ENCODE data around the gene ANKRD2.
"Not testable (repeated sequence)": the region's sequence is repeated elsewhere in the genome, so short reads cannot be mapped to it uniquely, and the experiment has no call there.

The ANKRD2 gene

GRCh38 chr10:97574374-97575126, 2.0 kb downstream of the ANKRD2 start:
- peak; percentile 76 for DNase-seq

- DNase-seq = no peak
These were observed 2.6 kb downstream of the ANKRD2 start for GRCh38 chr10:97575127-97575668.

- DNase-seq = not testable (repeated sequence)
These were observed 3.9 kb downstream of the ANKRD2 start for GRCh38 chr10:97576487-97576886.

- no peak for DNase-seq
These were observed 5.1 kb downstream of the ANKRD2 start for GRCh38 chr10:97577701-97578100.

GRCh38 chr10:97578171-97578844, 5.7 kb downstream of the ANKRD2 start:
- DNase-seq = no peak

- DNase-seq = no peak
These were observed 8.1 kb downstream of the ANKRD2 start for GRCh38 chr10:97580421-97581367.

GRCh38 chr10:97582169-97582568, 9.6 kb downstream of the ANKRD2 start:
- no peak for DNase-seq

GRCh38 chr10:97583476-97583875, 10.9 kb downstream of the ANKRD2 start:
- no peak for DNase-seq

- DNase-seq = no peak
These were observed 11.7 kb downstream of the ANKRD2 start, which contains the start of gene HOGA1 for GRCh38 chr10:97584060-97584797. HOGA1 (plus strand) TSS chr10:97584389; CDS start chr10:97584704, 315 bp downstream.

- no peak for DNase-seq
These were observed 12.3 kb downstream of the ANKRD2 start for GRCh38 chr10:97584798-97585438.

- DNase-seq = no peak
These were observed 12.8 kb downstream of the ANKRD2 start for GRCh38 chr10:97585439-97585811.

GRCh38 chr10:97587183-97587582, 14.6 kb downstream of the ANKRD2 start:
- no peak for DNase-seq

GRCh38 chr10:97589479-97589878, 16.9 kb downstream of the ANKRD2 start, which contains the start of gene C10orf62:
C10orf62 (plus strand) TSS chr10:97589721; CDS start chr10:97589898, 177 bp downstream.
- DNase-seq = no peak

GRCh38 chr10:97590082-97590747, 17.6 kb downstream of the ANKRD2 start:
- no peak for DNase-seq

GRCh38 chr10:97590748-97591495, 18.3 kb downstream of the ANKRD2 start:
- no peak for DNase-seq

GRCh38 chr10:97593421-97593820, 20.8 kb downstream of the ANKRD2 start:
- no peak for DNase-seq

GRCh38 chr10:97596101-97597082, 23.8 kb downstream of the ANKRD2 start:
- DNase-seq = peak; percentile 51

GRCh38 chr10:97597778-97598177, 25.2 kb downstream of the ANKRD2 start:
- no peak for DNase-seq
